Caco-2 (cell line): ENCODE data around the gene C4orf50. TPM values are rescaled to one million over a fixed set of nuclear protein-coding genes. Genes with fewer than 3 reads are reported as not detected.

ENCODE experiments used
- BruUV-seq: library from RNA; stranded (reverse); fragments of 400-500 nt; replicated peaks from 2 replicates; lab custom pipeline; 2021; lab: Mats Ljungman, UMichigan
- CTCF ChIA-PET: fragments of 300-600 bp; sonication (Branson Sonifier 250); formaldehyde crosslinking; loops from one replicate; lab custom pipeline; 2022; ENCODE audit warnings: antibody characterized with exemption; lab: Charles Lee
- POLR2A ChIA-PET: fragments of 300-600 bp; sonication (Branson Sonifier 250); formaldehyde crosslinking; loops from one replicate; lab custom pipeline; 2022; ENCODE audit warnings: antibody characterized with exemption; lab: Charles Lee
- DNase-seq, 2 experiments: peaks; one replicate each; pipeline versions ENCODE4 v3.0.0 to v3.0.0-alpha.2; 2020 to 2022
- H3K27me3 ChIP-seq: replicated peaks from 2 replicates; pipeline ENCODE4 v1.6.0; 2011; ENCODE audit warnings: low read length; ENCODE audit not compliant: control insufficient read depth, insufficient read depth
- H3K36me3 ChIP-seq: 2 replicates; pipeline ENCODE4 v1.5.1; 2011; ENCODE audit warnings: low read length; ENCODE audit not compliant: control insufficient read depth, insufficient read depth
- H3K4me1 ChIP-seq: fragments of 250-450 bp; sonication (Bioruptor Pico); 2 replicates; pipeline ENCODE4 v1.5.1; 2020; ENCODE audit warnings: mild to moderate bottlenecking
- H3K4me3 ChIP-seq: 2 replicates; pipeline ENCODE4 v1.5.1; 2011; ENCODE audit warnings: low read depth, mild to moderate bottlenecking, control low read depth, low read length
- H3K9me3 ChIP-seq: fragments of 250-450 bp; sonication (Bioruptor Pico); 2 replicates; pipeline ENCODE4 v1.5.1; 2020; ENCODE audit warnings: mild to moderate bottlenecking, moderate library complexity
- H3K27ac Mint-ChIP-seq: one replicate; pipeline ENCODE4 v1.8.0; 2022; ENCODE audit warnings: mixed read lengths; ENCODE audit not compliant: unreplicated experiment
- H3K27me3 Mint-ChIP-seq: one replicate; pipeline ENCODE4 v1.8.0; 2022; ENCODE audit warnings: mixed read lengths; ENCODE audit not compliant: insufficient read depth, unreplicated experiment
- H3K36me3 Mint-ChIP-seq: one replicate; pipeline ENCODE4 v1.8.0; 2022; ENCODE audit warnings: mild to moderate bottlenecking, mixed read lengths; ENCODE audit not compliant: insufficient read depth, unreplicated experiment
- H3K4me1 Mint-ChIP-seq: one replicate; pipeline ENCODE4 v1.8.0; 2022; ENCODE audit warnings: low read depth, mixed read lengths; ENCODE audit not compliant: unreplicated experiment
- H3K4me3 Mint-ChIP-seq: one replicate; pipeline ENCODE4 v1.8.0; 2022; ENCODE audit warnings: mild to moderate bottlenecking, moderate library complexity, mixed read lengths; ENCODE audit not compliant: unreplicated experiment
- H3K9me3 Mint-ChIP-seq: one replicate; pipeline ENCODE4 v1.8.0; 2022; ENCODE audit warnings: mixed read lengths; ENCODE audit not compliant: unreplicated experiment
- intact Hi-C: fragments of 100-400 bp; cut with micrococcal nuclease; formaldehyde crosslinking; loops from one replicate; pipeline ENCODE4 v1.10.0; 2022; ENCODE audit not compliant: unreplicated experiment
- total RNA-seq: library from RNA; stranded (reverse); gene quantifications from 2 replicates; pipeline ENCODE4 v1.2.3, GENCODE V29; 2022
- TF ChIP-seq, protein P1 (sequence below), 2 experiments: fragments of 200-600 bp in 1 of 2; IDR thresholded peaks; 1 replicate in 1 of 2; 2 replicates in 1 of 2; pipeline versions ENCODE4 v1.5.1 to v1.8.0; 2011 to 2022; ENCODE audit warnings: antibody characterized with exemption in 1 of 2, control low read depth in 1 of 2, inconsistent platforms in 1 of 2, low read depth in 1 of 2, low read length in 1 of 2, mild to moderate bottlenecking in 1 of 2, moderate library complexity in 1 of 2; ENCODE audit not compliant: insufficient read depth in 1 of 2, severe bottlenecking in 1 of 2, unreplicated experiment in 1 of 2

The C4orf50 gene
- total RNA-seq, 1 experiment from 2014 or later, result not detected

DNA sequence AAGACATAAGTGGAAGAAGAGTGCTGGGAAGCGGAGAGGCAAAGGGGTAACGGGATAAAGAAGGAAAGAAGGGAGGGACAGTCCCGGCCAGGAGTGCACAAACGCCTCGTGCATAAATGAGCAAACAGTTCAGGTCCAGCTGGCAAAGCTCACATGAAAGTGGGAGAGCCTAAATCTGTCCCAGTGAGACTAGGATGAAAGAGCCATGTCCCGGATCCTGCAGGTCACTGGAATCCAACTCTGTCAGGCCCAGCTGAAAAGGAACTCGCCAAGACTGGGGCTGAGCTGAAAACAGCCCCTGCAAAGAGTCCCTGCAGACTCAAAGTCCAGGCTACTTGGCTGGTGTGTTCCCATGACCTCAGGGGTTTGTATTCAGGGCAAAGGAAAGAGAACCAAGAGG lies 87.4 kb downstream of the C4orf50 start:
- Mint-ChIP-seq H3K27ac (no peak overlapping the region), H3K9me3 (no peaks in the 10 kb centered on the region), H3K4me1 (no peaks in the 10 kb centered on the region), H3K4me3 (no peak overlapping the region), H3K36me3 (no peaks in the 10 kb centered on the region), H3K27me3 (peaks cover 26% of the 10 kb centered on the region)
- Histone ChIP-seq H3K36me3 (no peaks in the 10 kb centered on the region), H3K9me3 (no peaks in the 10 kb centered on the region), H3K4me3 (no peak overlapping the region), H3K27me3 (no peaks in the 10 kb centered on the region), H3K4me1 (no peaks in the 10 kb centered on the region)
- no peak for DNase-seq
- no TSS peak for BruUV-seq
- TF ChIP-seq, protein P1, sequence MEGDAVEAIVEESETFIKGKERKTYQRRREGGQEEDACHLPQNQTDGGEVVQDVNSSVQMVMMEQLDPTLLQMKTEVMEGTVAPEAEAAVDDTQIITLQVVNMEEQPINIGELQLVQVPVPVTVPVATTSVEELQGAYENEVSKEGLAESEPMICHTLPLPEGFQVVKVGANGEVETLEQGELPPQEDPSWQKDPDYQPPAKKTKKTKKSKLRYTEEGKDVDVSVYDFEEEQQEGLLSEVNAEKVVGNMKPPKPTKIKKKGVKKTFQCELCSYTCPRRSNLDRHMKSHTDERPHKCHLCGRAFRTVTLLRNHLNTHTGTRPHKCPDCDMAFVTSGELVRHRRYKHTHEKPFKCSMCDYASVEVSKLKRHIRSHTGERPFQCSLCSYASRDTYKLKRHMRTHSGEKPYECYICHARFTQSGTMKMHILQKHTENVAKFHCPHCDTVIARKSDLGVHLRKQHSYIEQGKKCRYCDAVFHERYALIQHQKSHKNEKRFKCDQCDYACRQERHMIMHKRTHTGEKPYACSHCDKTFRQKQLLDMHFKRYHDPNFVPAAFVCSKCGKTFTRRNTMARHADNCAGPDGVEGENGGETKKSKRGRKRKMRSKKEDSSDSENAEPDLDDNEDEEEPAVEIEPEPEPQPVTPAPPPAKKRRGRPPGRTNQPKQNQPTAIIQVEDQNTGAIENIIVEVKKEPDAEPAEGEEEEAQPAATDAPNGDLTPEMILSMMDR (IDR thresholded peaks at IDR 0.05; ENCODE audit: insufficient read depth in 1 of 2, low read depth in 1 of 2, low read length in 1 of 2, severe bottlenecking in 1 of 2, unreplicated experiment in 1 of 2), result no peak
- CTCF ChIA-PET, result no interaction called here
- POLR2A ChIA-PET, result no interaction called here
- intact Hi-C loops, result no loop called here

DNA sequence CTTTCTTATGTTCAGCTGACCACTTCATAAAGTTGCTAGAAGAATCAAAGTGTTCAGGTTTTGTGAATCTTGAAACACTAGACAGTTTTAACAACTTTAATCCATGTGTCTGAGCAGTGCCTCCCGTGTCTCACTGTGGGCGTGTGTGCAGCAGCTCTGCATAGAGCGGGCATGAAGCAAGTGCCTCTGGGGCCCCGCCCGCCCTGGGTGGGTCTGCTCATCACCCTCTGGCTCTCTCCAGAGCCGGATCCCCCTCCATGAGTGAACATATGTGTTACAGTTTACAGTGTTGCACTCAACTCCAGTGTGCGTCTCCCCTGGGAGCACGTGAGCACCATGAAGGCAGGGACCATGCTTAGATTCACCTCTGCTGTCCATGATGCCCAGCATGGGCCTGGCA lies 87.8 kb downstream of the C4orf50 start:
- H3K27me3 ChIP-seq, result no peaks in the 10 kb centered on the region
- H3K9me3 ChIP-seq, result no peaks in the 10 kb centered on the region
- DNase-seq, result no peak
- H3K27me3 Mint-ChIP-seq, result peaks cover 26% of the 10 kb centered on the region
- intact Hi-C loops, result no loop called here
- CTCF ChIA-PET, result no interaction called here
- H3K36me3 ChIP-seq, result no peaks in the 10 kb centered on the region
- POLR2A ChIA-PET, result no interaction called here
- no peaks in the 10 kb centered on the region for H3K4me1 Mint-ChIP-seq
- no peaks in the 10 kb centered on the region for H3K36me3 Mint-ChIP-seq
- no peaks in the 10 kb centered on the region for H3K4me1 ChIP-seq
- no peaks in the 10 kb centered on the region for H3K9me3 Mint-ChIP-seq
- BruUV-seq, result no TSS peak
- no peak overlapping the region for H3K4me3 Mint-ChIP-seq
- TF ChIP-seq, protein P1 (IDR thresholded peaks at IDR 0.05; ENCODE audit: insufficient read depth in 1 of 2, low read depth in 1 of 2, low read length in 1 of 2, severe bottlenecking in 1 of 2, unreplicated experiment in 1 of 2), result no peak
- H3K4me3 ChIP-seq, result no peak overlapping the region
- no peak overlapping the region for H3K27ac Mint-ChIP-seq

DNA sequence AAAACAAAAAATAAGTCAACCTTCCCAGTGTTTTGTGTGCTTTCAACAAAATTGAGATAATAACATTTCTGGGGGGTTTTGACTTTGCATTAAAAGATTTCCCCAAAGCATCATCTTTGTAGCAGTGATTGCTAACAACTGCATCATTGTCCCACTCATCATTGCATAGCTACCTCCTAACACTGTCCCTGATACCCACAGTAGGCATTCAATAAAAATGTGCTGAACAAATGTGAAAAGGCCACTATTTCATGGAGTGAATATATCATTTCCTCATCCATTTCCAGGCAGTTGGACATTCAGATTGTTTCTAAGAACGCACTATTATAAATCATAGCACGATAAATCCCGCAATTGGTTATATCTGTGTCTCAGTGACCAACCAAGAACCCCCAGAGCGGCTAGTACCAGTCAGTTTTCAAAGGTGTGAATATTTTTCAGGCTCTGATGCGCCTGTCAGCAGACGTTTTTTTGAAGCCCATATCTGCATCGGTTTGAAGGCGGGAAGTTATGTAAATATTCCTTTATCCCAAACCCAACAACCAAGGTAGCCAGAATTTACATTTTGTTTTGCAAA lies 89.3 kb downstream of the C4orf50 start:
- H3K4me1 Mint-ChIP-seq, result no peaks in the 10 kb centered on the region
- H3K4me1 ChIP-seq, result no peaks in the 10 kb centered on the region
- H3K27me3 Mint-ChIP-seq, result peaks cover 26% of the 10 kb centered on the region
- ChIA-PET CTCF (no interaction called here), POLR2A (no interaction called here)
- H3K27me3 ChIP-seq, result no peaks in the 10 kb centered on the region
- no TSS peak for BruUV-seq
- no peaks in the 10 kb centered on the region for H3K36me3 ChIP-seq
- H3K4me3 ChIP-seq, result no peak overlapping the region
- no peak overlapping the region for H3K27ac Mint-ChIP-seq
- H3K9me3 ChIP-seq, result no peaks in the 10 kb centered on the region
- intact Hi-C loops, result no loop called here
- TF ChIP-seq, protein P1 (IDR thresholded peaks at IDR 0.05; ENCODE audit: insufficient read depth in 1 of 2, low read depth in 1 of 2, low read length in 1 of 2, severe bottlenecking in 1 of 2, unreplicated experiment in 1 of 2), result no peak
- no peak for DNase-seq
- H3K4me3 Mint-ChIP-seq, result no peak overlapping the region
- no peaks in the 10 kb centered on the region for H3K36me3 Mint-ChIP-seq
- H3K9me3 Mint-ChIP-seq, result no peaks in the 10 kb centered on the region
